Smooth muscle cell of trachea (primary cell): ENCODE data around the gene ATP5PO. TPM values are rescaled to one million over a fixed set of nuclear protein-coding genes. Genes with fewer than 3 reads are reported as not detected.

Experiments
- total RNA-seq: library from RNA; depleted of rRNA; stranded (reverse); fragments of >200 nt; gene quantifications from 2 replicates; pipeline ENCODE4 v1.2.1, GENCODE V29; 2014

The ATP5PO gene, protein sequence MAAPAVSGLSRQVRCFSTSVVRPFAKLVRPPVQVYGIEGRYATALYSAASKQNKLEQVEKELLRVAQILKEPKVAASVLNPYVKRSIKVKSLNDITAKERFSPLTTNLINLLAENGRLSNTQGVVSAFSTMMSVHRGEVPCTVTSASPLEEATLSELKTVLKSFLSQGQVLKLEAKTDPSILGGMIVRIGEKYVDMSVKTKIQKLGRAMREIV
- total RNA-seq = 115 and 257 TPM in 2 replicates

DNA sequence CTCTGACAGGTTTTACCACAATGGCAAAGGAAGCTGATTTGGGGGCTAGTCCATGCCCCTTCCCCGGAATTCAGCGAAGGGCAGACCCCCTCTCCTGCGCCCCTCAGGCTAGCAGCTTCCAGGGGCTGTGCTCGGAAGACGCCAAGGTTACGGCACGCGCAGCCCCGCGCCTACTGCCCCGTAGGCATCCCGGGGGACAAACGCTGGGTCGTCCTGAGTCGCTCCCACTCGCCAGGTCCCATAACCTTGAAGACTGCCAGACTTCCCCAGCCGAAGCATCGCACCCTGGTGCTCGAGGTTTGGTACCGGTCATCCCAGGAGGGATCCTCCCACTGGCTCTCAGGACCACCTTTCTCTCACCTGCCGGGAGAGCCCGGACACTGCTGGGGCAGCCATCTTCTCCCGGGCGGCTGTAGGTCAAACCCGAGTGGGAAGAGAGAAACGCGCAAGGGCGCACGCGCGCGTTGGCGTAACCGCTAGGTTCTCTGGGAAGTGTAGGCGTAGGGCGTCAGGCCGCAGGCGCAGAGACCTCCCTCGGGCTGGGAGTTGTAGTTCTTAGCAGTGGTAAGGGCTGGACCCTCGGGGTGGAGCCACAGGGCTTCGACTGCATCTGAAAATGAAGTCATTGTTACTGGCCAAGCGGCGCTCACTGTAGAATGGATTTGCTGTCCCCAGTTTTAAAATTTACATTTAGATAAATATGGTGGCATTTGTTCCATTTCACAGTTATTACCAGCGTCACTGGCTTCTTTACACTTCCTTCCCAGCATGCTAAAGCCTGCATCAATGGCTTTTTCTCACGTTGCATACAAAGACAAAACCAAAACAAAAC, at the start of gene ATP5PO:
ATP5PO (minus strand) TSS at position 437 of the 832 bp plus-strand sequence; CDS start at position 396, 41 bp downstream.

Other genes with a start within 250 kb of the ATP5PO start
- gene MRPS6, start 157.8 kb upstream of the ATP5PO start, total RNA-seq = 12.6 and 27.8 TPM in 2 replicates
- 20.5 and 23.0 TPM in 2 replicates for gene SLC5A3, start 157.8 kb upstream of the ATP5PO start, total RNA-seq